Mammary epithelial cell (primary cell): Measurements from ENCODE around the gene CAPRIN2.

ENCODE experiments used
- EZH2 ChIP-seq: IDR thresholded peaks from 2 replicates; pipeline ENCODE4 v1.6.1; 2012; ENCODE audit warnings: low read length, inconsistent platforms, borderline replicate concordance
- TF ChIP-seq, protein P1 (sequence below), 2 donors: IDR thresholded peaks in 1 of 2; conservative IDR thresholded peaks in 1 of 2; 2 replicates each; pipeline ENCODE4 v1.5.1; 2011 to 2012; ENCODE audit warnings: inconsistent platforms in 2 of 2, low read length in 2 of 2, mild to moderate bottlenecking in 2 of 2, control low read depth in 1 of 2, low read depth in 1 of 2; ENCODE audit not compliant: insufficient read depth in 1 of 2; ENCODE audit errors: extremely low read depth in 1 of 2

- TF ChIP-seq EZH2 = no peak
- TF ChIP-seq, protein P1, sequence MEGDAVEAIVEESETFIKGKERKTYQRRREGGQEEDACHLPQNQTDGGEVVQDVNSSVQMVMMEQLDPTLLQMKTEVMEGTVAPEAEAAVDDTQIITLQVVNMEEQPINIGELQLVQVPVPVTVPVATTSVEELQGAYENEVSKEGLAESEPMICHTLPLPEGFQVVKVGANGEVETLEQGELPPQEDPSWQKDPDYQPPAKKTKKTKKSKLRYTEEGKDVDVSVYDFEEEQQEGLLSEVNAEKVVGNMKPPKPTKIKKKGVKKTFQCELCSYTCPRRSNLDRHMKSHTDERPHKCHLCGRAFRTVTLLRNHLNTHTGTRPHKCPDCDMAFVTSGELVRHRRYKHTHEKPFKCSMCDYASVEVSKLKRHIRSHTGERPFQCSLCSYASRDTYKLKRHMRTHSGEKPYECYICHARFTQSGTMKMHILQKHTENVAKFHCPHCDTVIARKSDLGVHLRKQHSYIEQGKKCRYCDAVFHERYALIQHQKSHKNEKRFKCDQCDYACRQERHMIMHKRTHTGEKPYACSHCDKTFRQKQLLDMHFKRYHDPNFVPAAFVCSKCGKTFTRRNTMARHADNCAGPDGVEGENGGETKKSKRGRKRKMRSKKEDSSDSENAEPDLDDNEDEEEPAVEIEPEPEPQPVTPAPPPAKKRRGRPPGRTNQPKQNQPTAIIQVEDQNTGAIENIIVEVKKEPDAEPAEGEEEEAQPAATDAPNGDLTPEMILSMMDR (conservative IDR thresholded peaks at IDR 0.05 in 1 of 2, IDR thresholded peaks at IDR 0.05 in 1 of 2; ENCODE audit: extremely low read depth in 1 of 2, insufficient read depth in 1 of 2, low read depth in 1 of 2, low read length in 2 of 2) = no peak
Measured at GRCh38 chr12:30796313-30796780, 41.6 kb upstream of the CAPRIN2 start.
